ENCODE results near the gene ARSB. TPM values are rescaled to one million over a fixed set of nuclear protein-coding genes. Genes with fewer than 3 reads are reported as not detected.

ARSB gene
- total RNA-seq, 1 experiment from 2014 or later = 11.4 TPM

GRCh38 chr5:78964889-78965288 is 20.2 kb downstream of the ARSB start:
- Histone ChIP-seq H3K79me2 (ENCODE audit: insufficient read depth, low read length) (no peaks in the 10 kb centered on the region), H2BK120ac (ENCODE audit: low read depth, low read length, poor library complexity, severe bottlenecking) (no peak overlapping the region), H3K27me3 (ENCODE audit: insufficient read depth, low read length) (no peaks in the 10 kb centered on the region), H3K23me2 (ENCODE audit: insufficient read length, low read depth, low read length, poor library complexity, severe bottlenecking) (no peaks in the 10 kb centered on the region), H2AK5ac (ENCODE audit: insufficient read length, low read length) (no peak overlapping the region), H4K91ac (ENCODE audit: insufficient read length, low read depth, low read length) (no peak overlapping the region), H3K14ac (ENCODE audit: insufficient read depth, low read length) (no peak overlapping the region), H3K23ac (ENCODE audit: insufficient read length, low read depth, low read length) (no peak overlapping the region), H2BK20ac (ENCODE audit: low read depth, low read length, poor library complexity, severe bottlenecking) (no peak overlapping the region), H3K4ac (ENCODE audit: low read depth, low read length) (no peak overlapping the region), H3K79me1 (ENCODE audit: insufficient read depth, low read depth, low read length, poor library complexity, severe bottlenecking) (no peaks in the 10 kb centered on the region), H3K4me1 (ENCODE audit: insufficient read depth, low read length) (no peaks in the 10 kb centered on the region), H3K18ac (ENCODE audit: insufficient read length, low read depth, low read length) (no peak overlapping the region), H3T11ph (ENCODE audit: low read length) (no peak overlapping the region), H4K5ac (ENCODE audit: insufficient read length, low read depth, low read length) (no peak overlapping the region), H2BK5ac (ENCODE audit: insufficient read length, low read length) (no peak overlapping the region), H2BK15ac (ENCODE audit: low read depth, low read length) (no peak overlapping the region), H2AFZ (ENCODE audit: low read length) (no peak overlapping the region), H4K20me1 (ENCODE audit: control insufficient read depth, insufficient read depth, insufficient read length) (no peaks in the 10 kb centered on the region), H3K27ac (ENCODE audit: insufficient read length, low read depth, low read length) (no peak overlapping the region), H3K4me2 (ENCODE audit: insufficient read depth, insufficient read length, low read length) (no peak overlapping the region), H4K8ac (replicated peaks; ENCODE audit: insufficient read length, low read depth, low read length) (no peak overlapping the region), H3K9ac (ENCODE audit: extremely low read depth, insufficient read length, low read length) (no peak overlapping the region), H3K56ac (ENCODE audit: insufficient read length, low read depth, low read length) (no peak overlapping the region), H2BK12ac (ENCODE audit: insufficient read length, low read depth, low read length) (no peak overlapping the region), H3K9me3 (ENCODE audit: control insufficient read depth, low read depth, low read length) (no peaks in the 10 kb centered on the region)
- no peak overlapping the region for H3K4me3 Mint-ChIP-seq
- H3K36me3 Mint-ChIP-seq (ENCODE audit: insufficient read depth in 1 of 3, low read depth in 3 of 3) = peaks cover 0 to 5% (median 3%) of the 10 kb centered on the region in 3 experiments; a peak in 3 of 7 replicates
- no peak overlapping the region for H3K27ac Mint-ChIP-seq
- H3K9me3 Mint-ChIP-seq = no peaks in the 10 kb centered on the region
- no peak for DNase-seq
- WGBS (ENCODE audit: extremely low coverage, insufficient read length, low lambda C conversion rate) = no CpG with 5 or more reads among the region's 2 CpGs
- peaks cover 0 to 3% of the 10 kb centered on the region in 2 experiments; a peak in 1 of 4 replicates for H3K4me1 Mint-ChIP-seq
- peak; percentile 61 for TF ChIP-seq CTCF (conservative IDR thresholded peaks at IDR 0.05)
- H3K27me3 Mint-ChIP-seq (ENCODE audit: low read depth) = no peaks in the 10 kb centered on the region

Data from H9 (cell line).